Stimulated activated CD8-positive, alpha-beta memory T cell treated with anti-CD3 and anti-CD28 coated beads, Interleukin-15, amount 100 ng/mL, for 48 hours (primary cell): ENCODE data around the gene NLRP12.
A peak's percentile ranks its signal among the peaks of the same experiment; 100 is the strongest.
"Not testable (repeated sequence)": the region's sequence is repeated elsewhere in the genome, so short reads cannot be mapped to it uniquely, and the experiment has no call there.

Experiments used
- DNase-seq, 2 donors: peaks; one replicate each; pipeline ENCODE4 v3.0.0-alpha.2; 2020; ENCODE audit warnings: low read depth in 2 of 2

NLRP12 gene

GRCh38 chr19:53782698-53783097 is 41.4 kb downstream of the NLRP12 start:
- DNase-seq: no peak

DNA sequence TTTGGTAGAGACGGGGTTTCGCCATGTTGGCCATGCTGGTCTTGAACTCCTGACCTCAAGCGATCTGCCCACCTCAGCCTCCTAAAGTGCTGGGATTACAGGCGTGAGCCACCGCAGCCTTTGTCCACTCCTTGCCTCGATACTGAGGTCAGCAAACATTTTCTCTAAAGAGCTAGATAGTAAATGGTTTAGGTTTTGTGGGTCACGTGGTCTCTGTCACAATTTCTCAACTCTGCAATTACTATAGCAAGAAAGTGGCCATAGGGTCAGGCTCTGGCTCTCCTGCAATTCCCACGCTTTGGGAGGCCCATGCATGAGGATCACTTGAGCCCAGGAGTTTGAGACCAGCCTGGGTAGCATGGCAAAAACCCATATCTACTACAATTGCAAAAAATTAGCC is 42.8 kb downstream of the NLRP12 start:
- not testable (repeated sequence) for DNase-seq

GRCh38 chr19:53780506-53780905 is 43.6 kb downstream of the NLRP12 start:
- no peak for DNase-seq

GRCh38 chr19:53775524-53775923 is 48.6 kb downstream of the NLRP12 start:
- DNase-seq: no peak

DNA sequence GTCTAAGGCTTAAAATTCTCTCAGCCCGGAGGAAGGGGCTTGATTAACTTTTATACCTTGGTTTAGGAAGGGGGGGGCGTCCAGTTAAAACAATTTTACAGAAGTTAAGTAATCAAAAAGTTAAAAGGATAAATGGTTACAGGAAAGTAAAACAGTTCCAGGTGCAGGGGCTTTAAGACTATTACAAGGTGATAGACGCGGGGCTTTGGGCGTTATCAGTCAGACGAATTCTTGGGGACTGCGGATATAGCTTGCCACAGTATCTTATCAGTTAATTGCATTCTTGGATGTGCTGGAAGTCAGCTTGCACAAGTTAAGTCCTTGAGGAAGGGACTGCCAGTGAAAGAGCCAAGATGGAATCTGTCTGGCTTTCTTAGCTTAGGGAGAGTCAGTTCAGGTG is 49.6 kb downstream of the NLRP12 start:
- not testable (repeated sequence) for DNase-seq

GRCh38 chr19:53773999-53774398 is 50.1 kb downstream of the NLRP12 start:
- no peak for DNase-seq

- DNase-seq: peak; percentile 1 to 4
Measured at GRCh38 chr19:53772943-53773342, 51.2 kb downstream of the NLRP12 start.

- DNase-seq: no peak
Measured at GRCh38 chr19:53771144-53771543, 53.0 kb downstream of the NLRP12 start.

- DNase-seq: not testable (repeated sequence)
Measured at GRCh38 chr19:53769696-53770309, 54.3 kb downstream of the NLRP12 start.

- DNase-seq: no peak
Measured at GRCh38 chr19:53768401-53768800, 55.7 kb downstream of the NLRP12 start.

- not testable (repeated sequence) for DNase-seq
Measured at GRCh38 chr19:53758991-53759390, 65.1 kb downstream of the NLRP12 start.
